Ishikawa (cell line): ENCODE measurements around the gene ERF.

ENCODE experiments used
- CEBPB ChIP-seq: IDR thresholded peaks from 2 replicates; pipeline ENCODE4 v1.6.1; 2012
- CREB1 ChIP-seq: IDR thresholded peaks from 2 replicates; pipeline ENCODE4 v1.6.1; 2012; ENCODE audit warnings: low read depth
- EGR1 ChIP-seq: IDR thresholded peaks from 2 replicates; pipeline ENCODE4 v1.6.1; 2012
- EP300 ChIP-seq: IDR thresholded peaks from 2 replicates; pipeline ENCODE4 v1.6.1; 2012; ENCODE audit warnings: borderline replicate concordance
- FOXM1 ChIP-seq: IDR thresholded peaks from 2 replicates; pipeline ENCODE4 v1.6.1; 2012; ENCODE audit warnings: low read depth, borderline replicate concordance
- MAX ChIP-seq: IDR thresholded peaks from 2 replicates; pipeline ENCODE4 v1.6.1; 2012
- NFIC ChIP-seq: IDR thresholded peaks from 2 replicates; pipeline ENCODE4 v1.6.1; 2012
- RAD21 ChIP-seq: IDR thresholded peaks from 2 replicates; pipeline ENCODE4 v1.6.1; 2012; ENCODE audit warnings: low read depth
- REST ChIP-seq: IDR thresholded peaks from 2 replicates; pipeline ENCODE4 v1.6.1; 2012; ENCODE audit warnings: low read depth, mild to moderate bottlenecking
- TAF1 ChIP-seq: IDR thresholded peaks from 2 replicates; pipeline ENCODE4 v1.6.1; 2012; ENCODE audit warnings: low read depth, mild to moderate bottlenecking
- TCF12 ChIP-seq: IDR thresholded peaks from 2 replicates; pipeline ENCODE4 v1.6.1; 2012; ENCODE audit warnings: low read depth
- TEAD4 ChIP-seq: IDR thresholded peaks from 2 replicates; pipeline ENCODE4 v1.6.1; 2012
- USF1 ChIP-seq: IDR thresholded peaks from 2 replicates; pipeline ENCODE4 v1.6.1; 2012
- YY1 ChIP-seq: IDR thresholded peaks from 2 replicates; pipeline ENCODE4 v1.6.1; 2012; ENCODE audit warnings: low read depth
- ZBTB7A ChIP-seq: IDR thresholded peaks from 2 replicates; pipeline ENCODE4 v1.6.1; 2012; ENCODE audit warnings: low read depth

Gene ERF

GRCh38 chr19:42254850-42255765 is at the start of gene ERF:
ERF (minus strand) TSS chr19:42255128; CDS start chr19:42254999, 129 bp downstream.
- peak; percentile 97 for TF ChIP-seq EGR1
- TF ChIP-seq YY1: no peak
- TF ChIP-seq CEBPB: no peak
- no peak for TF ChIP-seq NFIC
- TF ChIP-seq EP300: no peak; the same call in 1 of the 2 replicates
- TF ChIP-seq MAX: peak; percentile 16; the same call in 1 of the 2 replicates
- TF ChIP-seq CREB1: peak; percentile 65
- TF ChIP-seq USF1: no peak
- TF ChIP-seq TCF12: peak; percentile 34; the same call in 1 of the 2 replicates
- TF ChIP-seq TAF1: peak; percentile 60
- no peak for TF ChIP-seq REST
- no peak for TF ChIP-seq ZBTB7A
- TF ChIP-seq TEAD4: no peak
- no peak for TF ChIP-seq RAD21
- TF ChIP-seq FOXM1: no peak

GRCh38 chr19:42303876-42304275 is 48.9 kb upstream of the ERF start:
- TF ChIP-seq ZBTB7A (no peak), NFIC (no peak), USF1 (no peak), RAD21 (no peak), YY1 (no peak)

GRCh38 chr19:42303101-42303464 is 48.2 kb upstream of the ERF start:
- no peak for TF ChIP-seq TEAD4
- TF ChIP-seq TAF1: no peak
- TF ChIP-seq EP300: no peak
- TF ChIP-seq EGR1: no peak
- TF ChIP-seq ZBTB7A: no peak
- TF ChIP-seq NFIC: no peak
- TF ChIP-seq RAD21: no peak
- TF ChIP-seq USF1: no peak
- TF ChIP-seq FOXM1: peak; percentile 2; the same call in 1 of the 2 replicates

GRCh38 chr19:42301646-42302203 is 46.8 kb upstream of the ERF start, which contains the start of gene PRR19:
PRR19 (plus strand) TSS chr19:42302132; CDS start chr19:42309585, 7,453 bp downstream.
- TF ChIP-seq RAD21: no peak
- no peak for TF ChIP-seq EP300
- no peak for TF ChIP-seq CEBPB
- no peak for TF ChIP-seq TAF1
- no peak for TF ChIP-seq CREB1
- no peak for TF ChIP-seq YY1
- TF ChIP-seq ZBTB7A: no peak
- no peak for TF ChIP-seq TCF12
- no peak for TF ChIP-seq TEAD4
- TF ChIP-seq FOXM1: no peak
- no peak for TF ChIP-seq NFIC
- no peak for TF ChIP-seq USF1
- TF ChIP-seq REST: no peak

GRCh38 chr19:42297039-42297438 is 42.1 kb upstream of the ERF start:
- TF ChIP-seq TCF12 (no peak), YY1 (no peak), REST (no peak), EGR1 (no peak), NFIC (no peak), EP300 (no peak)
